ENCODE results near the gene HDGFL2. TPM values are rescaled to one million over a fixed set of nuclear protein-coding genes. Genes with fewer than 3 reads are reported as not detected.

The HDGFL2 gene
- total and polyA plus RNA-seq, 12 donors: 20.5 to 40.9 (median 28.0) TPM

- WGBS, 2 donors: 93 to 96% methylated on average over 39 to 41 of the region's 41 CpGs
- Histone ChIP-seq H3K27me3 (no peaks in the 10 kb centered on the region), H3K9me3 (no peaks in the 10 kb centered on the region), H3K4me1 (no peaks in the 10 kb centered on the region), H3K4me3 (no peak overlapping the region), H3K27ac (no peak overlapping the region), H3K36me3 (peaks cover 0 to 91% (median 51%) of the 10 kb centered on the region in 9 donors)
- DNase-seq: no peak
- no peak for ATAC-seq
- TF ChIP-seq, protein P1, sequence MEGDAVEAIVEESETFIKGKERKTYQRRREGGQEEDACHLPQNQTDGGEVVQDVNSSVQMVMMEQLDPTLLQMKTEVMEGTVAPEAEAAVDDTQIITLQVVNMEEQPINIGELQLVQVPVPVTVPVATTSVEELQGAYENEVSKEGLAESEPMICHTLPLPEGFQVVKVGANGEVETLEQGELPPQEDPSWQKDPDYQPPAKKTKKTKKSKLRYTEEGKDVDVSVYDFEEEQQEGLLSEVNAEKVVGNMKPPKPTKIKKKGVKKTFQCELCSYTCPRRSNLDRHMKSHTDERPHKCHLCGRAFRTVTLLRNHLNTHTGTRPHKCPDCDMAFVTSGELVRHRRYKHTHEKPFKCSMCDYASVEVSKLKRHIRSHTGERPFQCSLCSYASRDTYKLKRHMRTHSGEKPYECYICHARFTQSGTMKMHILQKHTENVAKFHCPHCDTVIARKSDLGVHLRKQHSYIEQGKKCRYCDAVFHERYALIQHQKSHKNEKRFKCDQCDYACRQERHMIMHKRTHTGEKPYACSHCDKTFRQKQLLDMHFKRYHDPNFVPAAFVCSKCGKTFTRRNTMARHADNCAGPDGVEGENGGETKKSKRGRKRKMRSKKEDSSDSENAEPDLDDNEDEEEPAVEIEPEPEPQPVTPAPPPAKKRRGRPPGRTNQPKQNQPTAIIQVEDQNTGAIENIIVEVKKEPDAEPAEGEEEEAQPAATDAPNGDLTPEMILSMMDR (IDR thresholded peaks at IDR 0.05): no peak
- intact Hi-C loops (cut with DNase I): loop anchor here in 1 of 10 donors (2.0 kb wide), 1 partner anchor 17 kb away; no protein-coding TSS in a partner anchor
Measured at GRCh38 chr19:4493104-4493928, 21.2 kb downstream of the HDGFL2 start.

DNA sequence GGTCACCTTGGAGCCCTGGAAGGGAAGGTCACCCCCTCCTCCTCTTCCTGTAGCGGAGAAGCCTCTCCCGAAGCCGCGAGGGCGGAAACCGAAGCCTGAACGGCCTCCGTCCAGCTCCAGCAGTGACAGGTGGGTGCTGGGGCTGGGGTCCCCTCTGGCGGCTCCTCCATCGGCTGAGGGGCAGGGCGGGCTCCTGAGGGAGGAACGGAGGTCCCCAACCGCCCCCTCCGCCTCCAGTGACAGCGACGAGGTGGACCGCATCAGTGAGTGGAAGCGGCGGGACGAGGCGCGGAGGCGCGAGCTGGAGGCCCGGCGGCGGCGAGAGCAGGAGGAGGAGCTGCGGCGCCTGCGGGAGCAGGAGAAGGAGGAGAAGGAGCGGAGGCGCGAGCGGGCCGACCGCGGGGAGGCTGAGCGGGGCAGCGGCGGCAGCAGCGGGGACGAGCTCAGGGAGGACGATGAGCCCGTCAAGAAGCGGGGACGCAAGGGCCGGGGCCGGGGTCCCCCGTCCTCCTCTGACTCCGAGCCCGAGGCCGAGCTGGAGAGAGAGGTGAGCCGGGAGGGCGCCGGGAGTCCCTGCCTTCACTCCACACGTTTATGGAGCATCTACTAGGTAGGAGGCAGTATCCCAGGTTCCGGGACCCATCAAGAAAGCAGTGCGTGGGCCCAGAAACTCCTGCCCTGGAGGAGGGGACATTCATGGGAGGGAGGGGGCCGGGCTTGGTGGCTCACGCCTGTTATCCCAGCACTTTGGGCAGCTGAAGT, 22.0 kb downstream of the HDGFL2 start:
- Histone ChIP-seq H3K4me1 (no peaks in the 10 kb centered on the region), H3K36me3 (peaks cover 0 to 91% (median 58%) of the 10 kb centered on the region in 9 donors), H3K4me3 (no peak overlapping the region), H3K27ac (no peak overlapping the region), H3K27me3 (no peaks in the 10 kb centered on the region), H3K9me3 (no peaks in the 10 kb centered on the region)
- intact Hi-C loops (cut with DNase I): loop anchor here in 1 of 10 donors (2.0 kb wide), 1 partner anchor 17 kb away; no protein-coding TSS in a partner anchor
- TF ChIP-seq, protein P1 (IDR thresholded peaks at IDR 0.05): no peak
- ATAC-seq (no peak), DNase-seq (no peak)
- WGBS, 2 donors: 96% methylated on average over 60 to 61 of the region's 61 CpGs

- H3K4me3 ChIP-seq: no peak overlapping the region
- 94 to 98% methylated on average over 8 of the region's 8 CpGs for WGBS, 2 donors
- no peak for ATAC-seq
- no peak overlapping the region for H3K27ac ChIP-seq
- DNase-seq: no peak
- no peaks in the 10 kb centered on the region for H3K4me1 ChIP-seq
- TF ChIP-seq, protein P1 (IDR thresholded peaks at IDR 0.05): no peak
- peaks cover 0 to 91% (median 55%) of the 10 kb centered on the region in 9 donors for H3K36me3 ChIP-seq
- no peaks in the 10 kb centered on the region for H3K27me3 ChIP-seq
- H3K9me3 ChIP-seq: no peaks in the 10 kb centered on the region
- intact Hi-C loops (cut with DNase I): no loop called here
Measured at GRCh38 chr19:4494691-4495064, 22.6 kb downstream of the HDGFL2 start.

DNA sequence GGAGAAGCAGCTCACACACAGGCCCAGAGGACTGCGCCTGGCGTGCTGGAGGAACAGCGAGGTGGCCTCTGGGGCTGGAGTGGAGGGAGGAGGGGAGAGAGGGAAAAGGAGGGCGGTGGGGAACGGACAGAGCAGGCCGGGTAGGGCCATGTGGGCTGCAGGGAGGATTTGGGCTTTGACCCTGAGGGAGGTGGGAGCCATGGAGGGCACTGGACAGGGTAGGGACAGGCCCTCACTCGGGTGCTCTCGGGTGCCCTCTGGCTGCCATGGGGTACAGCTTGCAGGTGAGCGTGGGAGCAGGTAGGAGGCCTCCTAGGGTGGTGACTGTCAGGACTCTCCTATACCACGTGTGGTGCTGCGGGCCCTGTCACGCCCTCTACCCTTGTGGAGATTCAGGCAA, 23.4 kb downstream of the HDGFL2 start:
- intact Hi-C loops (cut with DNase I): no loop called here
- H3K4me3 ChIP-seq: no peak overlapping the region
- ATAC-seq (peak in 1 of 8 donors; percentile 11), DNase-seq (no peak)
- no peaks in the 10 kb centered on the region for H3K4me1 ChIP-seq
- TF ChIP-seq, protein P1 (IDR thresholded peaks at IDR 0.05): no peak
- H3K36me3 ChIP-seq: peaks cover 0 to 91% (median 47%) of the 10 kb centered on the region in 9 donors
- H3K9me3 ChIP-seq: no peaks in the 10 kb centered on the region
- 91 to 93% methylated on average over 12 of the region's 12 CpGs for WGBS, 2 donors
- no peaks in the 10 kb centered on the region for H3K27me3 ChIP-seq
- H3K27ac ChIP-seq: no peak overlapping the region

Measured in heart right ventricle (tissue), 16 donors.